Gastroesophageal sphincter (tissue), 4 donors: Measurements from ENCODE around the gene LRRN4CL. TPM values are rescaled to one million over a fixed set of nuclear protein-coding genes. Genes with fewer than 3 reads are reported as not detected.

Source experiments
- ATAC-seq: fragments of 150-250 bp; one replicate; pipeline ENCODE4 v1.9.1; 2016; ENCODE audit warnings: mild to moderate bottlenecking, moderate library complexity
- H3K27ac ChIP-seq, 4 donors: fragments of 200-600 bp; sonication (generic) in 3 of 4; 1 replicate in 3 of 4; 2 replicates in 1 of 4; pipeline ENCODE4 v1.5.1; 2016 to 2019
- H3K27me3 ChIP-seq: fragments of 200-600 bp; sonication (generic); one replicate; pipeline ENCODE4 v1.5.1; 2019
- H3K36me3 ChIP-seq, 2 donors: fragments of 200-600 bp; sonication (generic); one replicate each; pipeline ENCODE4 v1.5.1; 2019; ENCODE audit warnings: control low read depth in 1 of 2
- H3K4me1 ChIP-seq, 3 donors: fragments of 200-600 bp; sonication (generic); 1 replicate in 2 of 3; 2 replicates in 1 of 3; pipeline ENCODE4 v1.5.1; 2016 to 2019; ENCODE audit warnings: control low read depth in 2 of 3
- H3K4me3 ChIP-seq, 2 donors: fragments of 200-600 bp; sonication (generic); one replicate each; pipeline ENCODE4 v1.5.1; 2019; ENCODE audit warnings: mild to moderate bottlenecking in 1 of 2, moderate library complexity in 1 of 2
- H3K9me3 ChIP-seq, 3 donors: fragments of 200-600 bp; sonication (generic); one replicate each; pipeline ENCODE4 v1.5.1; 2017 to 2019; ENCODE audit warnings: control low read depth in 2 of 3
- CTCF ChIP-seq, 4 experiments: fragments of 200-600 bp in 2 of 4; fragments of 450-650 bp in 2 of 4; sonication (generic) in 1 of 4; IDR thresholded peaks; one replicate each; pipeline ENCODE4 v1.5.1; 2017 to 2019; ENCODE audit warnings: antibody characterized with exemption in 4 of 4, mild to moderate bottlenecking in 2 of 4, moderate library complexity in 2 of 4
- EP300 ChIP-seq: sonication (generic); formaldehyde crosslinking; IDR thresholded peaks from one replicate; pipeline ENCODE4 v1.6.1; 2017; ENCODE audit warnings: antibody characterized with exemption, mild to moderate bottlenecking
- POLR2A ChIP-seq, 2 donors: fragments of 450-650 bp; IDR thresholded peaks; one replicate each; pipeline ENCODE4 v1.6.1; 2017; ENCODE audit warnings: antibody characterized with exemption in 2 of 2, mild to moderate bottlenecking in 2 of 2, moderate library complexity in 1 of 2
- POLR2AphosphoS5 ChIP-seq: sonication (generic); formaldehyde crosslinking; IDR thresholded peaks from one replicate; pipeline ENCODE4 v1.6.1; 2017; ENCODE audit warnings: antibody characterized with exemption
- WGBS, 2 donors: methylation state at CpG; one replicate each; pipeline ENCODE4 v1.1.5; 2018; ENCODE audit warnings: low coverage in 1 of 2; 5-methylcytosine and 5-hydroxymethylcytosine counted together
- total RNA-seq, 4 donors: library from RNA; depleted of rRNA; stranded (reverse); fragments of >200 nt; gene quantifications; one replicate each; pipeline ENCODE4 v1.1.0, GENCODE V29; 2016

Gene LRRN4CL
- total RNA-seq, 4 donors from 2014 or later: 20.1 to 42.1 (median 32.1) TPM

DNA sequence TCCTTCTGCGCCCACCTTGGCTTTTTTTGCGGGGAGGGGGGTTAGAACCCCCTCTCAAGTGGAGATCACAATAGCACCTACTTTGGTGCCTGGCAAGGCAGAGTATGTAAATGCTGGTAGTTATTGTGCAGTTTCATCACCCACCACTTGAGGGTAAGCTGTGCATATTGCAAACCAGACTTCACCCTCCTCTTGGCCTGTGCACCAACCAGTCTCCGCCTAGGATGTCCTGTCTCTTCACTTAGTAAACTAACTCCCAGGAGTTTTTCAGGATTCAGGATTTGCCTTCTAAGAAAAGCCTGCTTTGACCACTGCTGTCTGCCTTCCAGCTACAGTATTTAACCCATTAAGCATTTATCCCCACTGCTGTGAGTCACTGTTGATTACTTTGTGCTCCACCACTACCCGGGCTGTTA lies 8.5 kb downstream of the LRRN4CL start:
- Histone ChIP-seq H3K4me3 (no peak overlapping the region), H3K27me3 (no peaks in the 10 kb centered on the region), H3K4me1 (peaks cover 0 to 45% (median 15%) of the 10 kb centered on the region in 3 donors), H3K27ac (peak overlapping the region in 3 of 4 donors; percentile 64 to 93 (median 91)), H3K9me3 (no peaks in the 10 kb centered on the region), H3K36me3 (peaks cover 0 to 23% of the 10 kb centered on the region in 2 donors)
- WGBS, 2 donors: 0 to 48% methylated on average over 1 to 4 of the region's 4 CpGs
- TF ChIP-seq CTCF (IDR thresholded peaks at IDR 0.05) (peak in 3 of 4 experiments; percentile 53 to 57 (median 55)), POLR2A (IDR thresholded peaks at IDR 0.05) (no peak)
- ATAC-seq: peak; percentile 55

GRCh38 chr11:62678770-62679696 lies 10.3 kb downstream of the LRRN4CL start, which contains the start of gene UBXN1:
Gene UBXN1, minus strand, starts transcription at chr11:62679073. Its CDS starts 150 bp downstream, at chr11:62678923.
- no peaks in the 10 kb centered on the region for H3K9me3 ChIP-seq
- H3K27ac ChIP-seq: peak within 1 kb of the TSS; percentile 81 to 93 (median 92)
- 0 to 27% methylated on average over 1 to 8 of the region's 55 CpGs for WGBS, 2 donors
- H3K4me3 ChIP-seq: peak within 1 kb of the TSS; percentile 94 to 97
- ATAC-seq: peak; percentile 88
- H3K36me3 ChIP-seq: peaks cover 0 to 41% of the 10 kb centered on the region in 2 donors
- no peaks in the 10 kb centered on the region for H3K27me3 ChIP-seq
- no peak for TF ChIP-seq EP300
- peak; percentile 63 to 64 for TF ChIP-seq POLR2A (IDR thresholded peaks at IDR 0.05)
- peak; percentile 91 for TF ChIP-seq POLR2AphosphoS5
- no peak for TF ChIP-seq CTCF (IDR thresholded peaks at IDR 0.05)
- peaks cover 0 to 53% (median 15%) of the 10 kb centered on the region in 3 donors for H3K4me1 ChIP-seq

DNA sequence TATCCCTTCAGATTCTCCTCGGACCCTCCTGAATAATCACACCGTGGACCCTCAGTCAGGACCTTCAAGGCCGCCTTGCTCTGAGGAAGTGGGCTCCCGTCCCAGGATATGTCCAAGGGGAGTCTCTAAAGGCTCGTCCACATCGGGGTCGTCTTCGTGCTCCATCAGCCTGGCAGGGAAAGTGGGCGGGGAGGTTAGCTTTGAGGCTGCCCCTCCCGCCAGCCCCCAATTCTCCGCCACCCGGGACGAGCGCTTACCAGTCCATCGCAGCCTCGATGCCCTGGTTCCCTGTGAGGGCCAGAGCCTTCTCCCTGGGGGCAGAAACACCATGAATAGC lies 10.9 kb downstream of the LRRN4CL start:
- Histone ChIP-seq H3K27ac (peak overlapping the region; percentile 81 to 93 (median 92)), H3K36me3 (peaks cover 0 to 48% of the 10 kb centered on the region in 2 donors), H3K4me1 (peaks cover 0 to 59% (median 15%) of the 10 kb centered on the region in 3 donors), H3K9me3 (no peaks in the 10 kb centered on the region), H3K4me3 (peak overlapping the region; percentile 94 to 97), H3K27me3 (no peaks in the 10 kb centered on the region)
- TF ChIP-seq POLR2A (IDR thresholded peaks at IDR 0.05): no peak
- no peak for TF ChIP-seq CTCF (IDR thresholded peaks at IDR 0.05)
- TF ChIP-seq POLR2AphosphoS5: no peak
- TF ChIP-seq EP300: no peak
- WGBS, 2 donors: 7 to 17% methylated on average over 1 to 2 of the region's 16 CpGs
- no peak for ATAC-seq

GRCh38 chr11:62677714-62678113 lies 11.6 kb downstream of the LRRN4CL start:
- Histone ChIP-seq H3K4me1 (peaks cover 0 to 66% (median 21%) of the 10 kb centered on the region in 3 donors), H3K9me3 (no peaks in the 10 kb centered on the region), H3K27ac (peak overlapping the region in 3 of 4 donors; percentile 91 to 93 (median 93)), H3K27me3 (no peaks in the 10 kb centered on the region), H3K4me3 (peak overlapping the region in 1 of 2 donors; percentile 97), H3K36me3 (peaks cover 0 to 51% of the 10 kb centered on the region in 2 donors)
- 78 to 79% methylated on average over 3 to 10 of the region's 15 CpGs for WGBS, 2 donors
- TF ChIP-seq CTCF (IDR thresholded peaks at IDR 0.05) (no peak), POLR2AphosphoS5 (no peak), EP300 (no peak), POLR2A (IDR thresholded peaks at IDR 0.05) (no peak)
- ATAC-seq: no peak
